Endothelial cell (in vitro differentiated cells): Measurements from ENCODE around the gene MECR. TPM values are rescaled to one million over a fixed set of nuclear protein-coding genes. Genes with fewer than 3 reads are reported as not detected.

Experiments used
- DNase-seq: peaks from one replicate; pipeline ENCODE4 v3.0.0; 2021; ENCODE audit warnings: low spot score
- H3K27ac Mint-ChIP-seq: one replicate; pipeline ENCODE4 v1.8.0; 2021; ENCODE audit warnings: mixed read lengths, inconsistent platforms; ENCODE audit not compliant: unreplicated experiment
- H3K27me3 Mint-ChIP-seq: one replicate; pipeline ENCODE4 v1.8.0; 2021; ENCODE audit warnings: mild to moderate bottlenecking, moderate library complexity, mixed read lengths, inconsistent platforms; ENCODE audit not compliant: unreplicated experiment
- H3K36me3 Mint-ChIP-seq: one replicate; pipeline ENCODE4 v1.8.0; 2021; ENCODE audit warnings: mild to moderate bottlenecking, low read depth, mixed read lengths, inconsistent platforms; ENCODE audit not compliant: unreplicated experiment
- H3K4me1 Mint-ChIP-seq: one replicate; pipeline ENCODE4 v1.8.0; 2021; ENCODE audit warnings: mild to moderate bottlenecking, mixed read lengths, inconsistent platforms; ENCODE audit not compliant: unreplicated experiment
- H3K4me3 Mint-ChIP-seq: one replicate; pipeline ENCODE4 v1.8.0; 2021; ENCODE audit warnings: mild to moderate bottlenecking, mixed read lengths, inconsistent platforms; ENCODE audit not compliant: unreplicated experiment
- H3K9me3 Mint-ChIP-seq: one replicate; pipeline ENCODE4 v1.8.0; 2021; ENCODE audit warnings: mixed read lengths, inconsistent platforms; ENCODE audit not compliant: unreplicated experiment
- CTCF ChIP-seq: fragments of 200-600 bp; sonication (generic); IDR thresholded peaks from one replicate; pipeline ENCODE4 v1.5.0; 2021; ENCODE audit warnings: antibody characterized with exemption; ENCODE audit not compliant: unreplicated experiment
- total RNA-seq: library from RNA; stranded (reverse); fragmentation: NEBNext Ultra II Directional; extraction: Animal tissue kit (Norgen Biotek cat#: 25700); gene quantifications from one replicate; pipeline ENCODE4 v1.2.1, GENCODE V29; 2021; ENCODE audit not compliant: unreplicated experiment

Gene MECR
- total RNA-seq, 1 donor from 2014 or later: 20.2 TPM

DNA sequence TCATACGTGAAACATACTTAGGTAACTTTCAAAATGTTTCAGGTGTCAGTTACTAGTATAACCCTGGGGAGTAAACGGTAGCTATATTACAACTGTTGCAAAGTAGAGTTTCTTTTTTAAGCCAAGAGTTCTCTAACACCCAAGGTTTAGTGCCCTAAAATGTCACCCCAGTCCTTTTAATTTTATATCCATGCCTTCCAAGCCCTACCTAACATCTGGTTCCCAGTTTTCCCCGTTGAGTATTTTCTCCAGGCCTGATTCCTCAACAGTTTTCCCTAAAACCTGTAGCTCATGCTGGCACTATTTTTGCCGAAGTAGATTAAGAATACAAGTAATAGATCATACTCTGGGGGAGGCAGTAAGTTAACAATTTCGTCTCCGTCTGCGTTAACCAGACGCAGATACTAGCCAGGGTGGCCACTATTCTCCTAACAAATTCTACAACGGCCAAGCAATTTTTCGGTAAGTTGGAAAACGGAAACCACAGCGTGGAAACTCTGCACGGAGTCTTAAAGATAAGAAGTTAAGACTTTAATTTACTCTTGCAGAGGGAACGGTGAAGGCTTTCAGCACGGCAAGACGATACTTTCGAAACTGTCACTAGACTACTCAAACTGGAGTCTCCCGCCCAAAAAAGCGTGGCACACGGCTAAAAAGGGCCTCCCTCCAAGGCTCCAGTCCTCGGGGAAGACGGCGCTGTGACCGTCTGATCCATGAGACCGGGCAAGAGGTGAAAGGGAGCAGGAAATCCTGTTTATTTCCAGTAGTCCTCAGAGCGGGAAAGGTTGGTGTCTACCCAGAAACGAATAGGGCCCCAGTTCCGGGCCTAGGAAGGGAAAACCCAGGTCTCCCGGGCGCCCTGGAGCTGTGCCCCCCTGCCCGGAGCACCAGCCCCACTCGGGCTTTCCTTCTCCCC, 50.0 kb downstream of the MECR start:
- Mint-ChIP-seq H3K4me3 (peak overlapping the region; percentile 97), H3K27me3 (peaks cover 8% of the 10 kb centered on the region), H3K4me1 (peaks cover 30% of the 10 kb centered on the region), H3K36me3 (peaks cover 20% of the 10 kb centered on the region), H3K27ac (peak overlapping the region; percentile 91), H3K9me3 (no peaks in the 10 kb centered on the region)
- no peak for DNase-seq
- TF ChIP-seq CTCF: no peak

DNA sequence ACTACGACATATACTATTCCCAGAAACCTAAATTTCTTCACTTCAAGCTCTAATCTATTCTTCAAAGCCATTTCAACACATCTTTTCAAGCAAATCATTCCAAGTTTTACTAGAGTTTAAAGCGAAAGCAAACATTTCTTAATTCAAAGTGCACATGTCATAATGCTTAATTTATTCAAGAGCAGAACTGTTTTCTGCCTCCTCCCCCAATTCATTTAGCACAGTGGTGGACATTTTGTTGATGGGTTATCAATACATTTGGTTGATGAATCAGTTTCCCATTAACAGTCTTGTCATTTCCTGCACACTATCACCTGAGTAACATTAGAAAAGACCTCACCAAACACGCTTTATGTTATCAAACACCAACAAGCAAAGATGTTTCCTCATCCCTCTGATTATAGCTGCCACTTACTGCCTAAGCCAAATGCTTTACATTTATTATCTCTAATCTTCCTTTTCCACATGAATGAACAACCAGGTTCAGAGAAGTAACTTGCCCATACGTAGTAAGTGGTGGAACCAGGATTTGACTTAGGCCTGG, 51.0 kb downstream of the MECR start:
- Mint-ChIP-seq H3K4me3 (peak overlapping the region; percentile 97), H3K9me3 (no peaks in the 10 kb centered on the region), H3K36me3 (peaks cover 20% of the 10 kb centered on the region), H3K27me3 (peaks cover 8% of the 10 kb centered on the region), H3K27ac (peak overlapping the region; percentile 91), H3K4me1 (peaks cover 30% of the 10 kb centered on the region)
- TF ChIP-seq CTCF: no peak
- DNase-seq: no peak

DNA sequence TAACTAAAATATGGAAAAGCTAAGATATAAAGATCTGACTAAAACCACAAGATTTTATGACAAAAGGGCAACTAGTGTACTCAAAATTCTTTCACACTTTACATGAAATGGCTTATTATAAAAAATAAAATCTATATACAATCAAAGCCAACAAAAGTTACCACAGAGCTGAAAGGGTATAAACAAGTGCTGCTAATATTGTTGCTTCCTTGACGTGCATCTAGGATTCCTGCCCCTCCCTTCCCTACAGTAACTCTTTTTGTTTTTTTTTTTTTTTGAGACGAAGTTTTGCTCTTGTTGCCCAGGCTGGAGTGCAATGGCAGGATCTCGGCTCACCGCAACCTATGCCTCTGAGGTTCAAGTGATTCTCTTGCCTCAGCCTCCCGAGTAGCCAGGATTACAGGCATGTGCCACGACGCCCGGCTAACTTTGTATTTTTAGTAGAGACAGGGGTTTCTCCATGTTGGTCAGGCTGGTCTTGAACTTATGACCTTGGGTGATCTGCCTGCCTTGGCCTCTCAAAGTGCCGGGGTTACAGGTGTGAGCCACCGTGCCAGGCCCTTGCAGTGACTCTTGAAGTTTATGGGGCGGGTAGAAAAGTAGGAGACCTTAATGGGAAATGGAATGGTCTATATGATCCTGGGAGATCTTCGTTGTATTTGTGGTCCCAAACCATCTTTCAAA, 53.6 kb downstream of the MECR start:
- Mint-ChIP-seq H3K4me1 (peaks cover 28% of the 10 kb centered on the region), H3K27me3 (peaks cover 5% of the 10 kb centered on the region), H3K27ac (peak overlapping the region; percentile 80), H3K9me3 (no peaks in the 10 kb centered on the region), H3K36me3 (peaks cover 20% of the 10 kb centered on the region), H3K4me3 (no peak overlapping the region)
- DNase-seq: no peak
- TF ChIP-seq CTCF: no peak

DNA sequence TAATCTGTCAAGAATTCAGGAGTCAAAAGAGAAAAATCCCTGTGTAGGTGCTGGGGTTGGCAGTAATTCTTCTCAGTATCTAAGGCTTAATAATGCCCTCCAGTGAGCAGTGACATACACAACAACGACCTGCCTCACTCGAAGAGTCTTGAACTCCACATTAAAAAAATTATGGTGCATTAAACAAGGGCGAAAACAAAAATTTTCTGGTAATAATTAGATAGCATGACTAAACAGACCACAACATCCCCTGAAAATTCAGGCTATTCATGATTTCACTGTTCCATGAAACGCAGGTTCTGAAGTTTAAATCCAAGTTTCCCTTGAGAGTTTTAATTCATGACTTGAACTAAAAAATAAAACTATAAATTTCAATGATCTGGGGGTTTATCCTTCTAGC, 54.2 kb downstream of the MECR start:
- DNase-seq: no peak
- no peak for TF ChIP-seq CTCF
- no peaks in the 10 kb centered on the region for H3K9me3 Mint-ChIP-seq
- no peak overlapping the region for H3K27ac Mint-ChIP-seq
- peaks cover 5% of the 10 kb centered on the region for H3K27me3 Mint-ChIP-seq
- H3K4me3 Mint-ChIP-seq: no peak overlapping the region
- H3K4me1 Mint-ChIP-seq: peaks cover 31% of the 10 kb centered on the region
- peaks cover 20% of the 10 kb centered on the region for H3K36me3 Mint-ChIP-seq
